GM18499 (cell line): Measurements from ENCODE around the gene IFIT5.
"Not testable (repeated sequence)": the region's sequence is repeated elsewhere in the genome, so short reads cannot be mapped to it uniquely, and the experiment has no call there.

Experiments used
- ATAC-seq: cut with Tn5 transposase; IDR thresholded peaks from one replicate; pipeline ENCODE4 v1.9.1; 2021; ENCODE audit warnings: moderate number of reproducible peaks; ENCODE audit not compliant: insufficient read depth, unreplicated experiment

The IFIT5 gene

GRCh38 chr10:89425000-89425399 lies 10.6 kb downstream of the IFIT5 start:
- ATAC-seq = no peak

- ATAC-seq = no peak
These were observed 12.0 kb downstream of the IFIT5 start for GRCh38 chr10:89426230-89426868.

- no peak for ATAC-seq
These were observed 13.3 kb downstream of the IFIT5 start for GRCh38 chr10:89427629-89428028.

- ATAC-seq = no peak
These were observed 14.5 kb downstream of the IFIT5 start for GRCh38 chr10:89428877-89429276.

- ATAC-seq = no peak
These were observed 17.6 kb downstream of the IFIT5 start for GRCh38 chr10:89431977-89432376.

- ATAC-seq = no peak
These were observed 24.2 kb downstream of the IFIT5 start for GRCh38 chr10:89438525-89438924.

- ATAC-seq = no peak
These were observed 26.1 kb downstream of the IFIT5 start for GRCh38 chr10:89440226-89441009.

- ATAC-seq = no peak
These were observed 27.9 kb downstream of the IFIT5 start for GRCh38 chr10:89442289-89442688.

- not testable (repeated sequence) for ATAC-seq
These were observed 30.5 kb downstream of the IFIT5 start for GRCh38 chr10:89444819-89445218.

- ATAC-seq = no peak
These were observed 36.5 kb downstream of the IFIT5 start for GRCh38 chr10:89450901-89451300.

GRCh38 chr10:89452193-89452592 lies 37.8 kb downstream of the IFIT5 start:
- ATAC-seq = no peak

GRCh38 chr10:89454561-89455347 lies 40.4 kb downstream of the IFIT5 start:
- ATAC-seq = no peak

GRCh38 chr10:89458291-89458690 lies 43.9 kb downstream of the IFIT5 start:
- ATAC-seq = no peak

GRCh38 chr10:89458784-89459183 lies 44.4 kb downstream of the IFIT5 start:
- no peak for ATAC-seq

GRCh38 chr10:89463846-89464537 lies 49.6 kb downstream of the IFIT5 start:
- no peak for ATAC-seq

GRCh38 chr10:89465196-89465595 lies 50.8 kb downstream of the IFIT5 start:
- ATAC-seq = no peak

GRCh38 chr10:89466599-89467035 lies 52.2 kb downstream of the IFIT5 start:
- no peak for ATAC-seq

GRCh38 chr10:89468191-89468965 lies 54.0 kb downstream of the IFIT5 start:
- ATAC-seq = no peak

- no peak for ATAC-seq
These were observed 55.1 kb downstream of the IFIT5 start for GRCh38 chr10:89469517-89469916.
